Measurements from ENCODE around the gene RANBP9. TPM values are rescaled to one million over a fixed set of nuclear protein-coding genes. Genes with fewer than 3 reads are reported as not detected.

The RANBP9 gene
- total and polyA plus RNA-seq, 9 of the 15 experiments (the other 6 are each of a cell fraction or from before 2014, with no cell fraction given): 27.5 to 130 (median 61.5) TPM

- TF ChIP-seq ZNF785 (CRISPR knock-in tag; IDR thresholded peaks at IDR 0.05): no peak
- TF ChIP-seq TARDBP (IDR thresholded peaks at IDR 0.05): no peak
- no peak for TF ChIP-seq ZNF699 (CRISPR knock-in tag; IDR thresholded peaks at IDR 0.05; ENCODE audit: insufficient replicate concordance)
- peak; percentile 4; the same call in 1 of the 2 replicates for TF ChIP-seq NFATC3 (IDR thresholded peaks at IDR 0.05)
- TF ChIP-seq E2F5 (CRISPR knock-in tag; IDR thresholded peaks at IDR 0.05): no peak
- TF ChIP-seq GTF3C2 (IDR thresholded peaks at IDR 0.05; ENCODE audit: borderline replicate concordance, extremely low read depth, insufficient read length): no peak
- no peak for TF ChIP-seq IRF1 (CRISPR knock-in tag; IDR thresholded peaks at IDR 0.05; ENCODE audit: borderline replicate concordance)
- TF ChIP-seq ZNF609 (CRISPR knock-in tag; IDR thresholded peaks at IDR 0.05; ENCODE audit: borderline replicate concordance): 0 out of 2 replicates have a peak, but pooled peaks have one; percentile 20
- TF ChIP-seq CTCFL (IDR thresholded peaks at IDR 0.05; ENCODE audit: borderline replicate concordance, insufficient read depth, low read depth, low read length, poor library complexity, severe bottlenecking): peak; percentile 38
- no peak for TF ChIP-seq ZFP36 (IDR thresholded peaks at IDR 0.05; ENCODE audit: low read depth, low read length, partially characterized antibody)
- no peak for TF ChIP-seq HMG20A (CRISPR knock-in tag; conservative IDR thresholded peaks at IDR 0.05)
- 0 out of 2 replicates have a peak, but pooled peaks have one; percentile 55 for TF ChIP-seq NBN (IDR thresholded peaks at IDR 0.05; ENCODE audit: low read depth)
- no peak for TF ChIP-seq ZNF57 (CRISPR knock-in tag; IDR thresholded peaks at IDR 0.05)
- TF ChIP-seq DEAF1 (CRISPR knock-in tag; IDR thresholded peaks at IDR 0.05): no peak
Observed at GRCh38 chr6:13624871-13625288, 86.8 kb downstream of the RANBP9 start (continued).

Measured in K562 (cell line).